Measurements from ENCODE around the gene RAB9A. TPM values are rescaled to one million over a fixed set of nuclear protein-coding genes. Genes with fewer than 3 reads are reported as not detected.
A peak's percentile ranks its signal among the peaks of the same experiment; 100 is the strongest.

The RAB9A gene
- polyA plus RNA-seq, 2 donors: 23.8 to 24.7 TPM

DNA sequence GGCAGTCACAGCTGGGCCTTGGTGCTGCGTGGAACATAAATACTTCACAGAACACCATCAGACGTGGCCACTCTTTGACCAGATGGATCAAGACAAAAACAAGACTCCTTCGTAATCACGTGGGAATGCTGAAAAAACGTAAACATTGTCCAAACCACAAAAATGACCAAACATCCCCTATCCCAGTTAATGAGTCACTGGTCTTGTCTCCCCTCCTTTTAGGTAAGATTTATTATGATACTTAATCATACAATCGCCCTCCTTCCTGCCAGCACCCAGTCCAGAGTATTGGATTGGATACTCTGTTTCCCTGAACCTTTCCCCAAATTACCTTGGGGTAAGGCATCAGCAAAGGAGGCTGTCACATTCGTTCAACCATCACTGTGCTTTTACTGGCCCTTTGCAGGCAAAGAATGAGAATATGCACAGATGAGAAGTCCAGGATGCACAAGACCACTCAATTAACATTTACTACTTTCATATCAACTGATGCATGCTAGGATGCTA, 36.6 kb upstream of the RAB9A start:
- 29 to 38% methylated on average over 7 of the region's 7 CpGs for WGBS, 2 donors
- no peaks in the 10 kb centered on the region for H3K27me3 ChIP-seq (ENCODE audit: control insufficient read depth in 1 of 2, insufficient read depth in 2 of 2, low read length in 2 of 2)
- no peaks in the 10 kb centered on the region for H3K4me1 ChIP-seq (ENCODE audit: control insufficient read depth in 2 of 2, insufficient read depth in 2 of 2, low read length in 1 of 2)
- H3K27ac ChIP-seq (ENCODE audit: low read depth in 2 of 2, low read length in 1 of 2): peak overlapping the region; percentile 65 to 69
- no peaks in the 10 kb centered on the region for H3K36me3 ChIP-seq (ENCODE audit: control insufficient read depth in 2 of 2, insufficient read depth in 2 of 2, low read length in 1 of 2)
- H3K9me3 ChIP-seq (ENCODE audit: control insufficient read depth in 2 of 2, insufficient read depth in 1 of 2, low read depth in 1 of 2, low read length in 1 of 2): peaks cover 0 to 2% of the 10 kb centered on the region in 2 donors
- H3K4me3 ChIP-seq (ENCODE audit: low read depth in 1 of 2, low read length in 2 of 2): peak overlapping the region in 1 of 2 donors; percentile 60

DNA sequence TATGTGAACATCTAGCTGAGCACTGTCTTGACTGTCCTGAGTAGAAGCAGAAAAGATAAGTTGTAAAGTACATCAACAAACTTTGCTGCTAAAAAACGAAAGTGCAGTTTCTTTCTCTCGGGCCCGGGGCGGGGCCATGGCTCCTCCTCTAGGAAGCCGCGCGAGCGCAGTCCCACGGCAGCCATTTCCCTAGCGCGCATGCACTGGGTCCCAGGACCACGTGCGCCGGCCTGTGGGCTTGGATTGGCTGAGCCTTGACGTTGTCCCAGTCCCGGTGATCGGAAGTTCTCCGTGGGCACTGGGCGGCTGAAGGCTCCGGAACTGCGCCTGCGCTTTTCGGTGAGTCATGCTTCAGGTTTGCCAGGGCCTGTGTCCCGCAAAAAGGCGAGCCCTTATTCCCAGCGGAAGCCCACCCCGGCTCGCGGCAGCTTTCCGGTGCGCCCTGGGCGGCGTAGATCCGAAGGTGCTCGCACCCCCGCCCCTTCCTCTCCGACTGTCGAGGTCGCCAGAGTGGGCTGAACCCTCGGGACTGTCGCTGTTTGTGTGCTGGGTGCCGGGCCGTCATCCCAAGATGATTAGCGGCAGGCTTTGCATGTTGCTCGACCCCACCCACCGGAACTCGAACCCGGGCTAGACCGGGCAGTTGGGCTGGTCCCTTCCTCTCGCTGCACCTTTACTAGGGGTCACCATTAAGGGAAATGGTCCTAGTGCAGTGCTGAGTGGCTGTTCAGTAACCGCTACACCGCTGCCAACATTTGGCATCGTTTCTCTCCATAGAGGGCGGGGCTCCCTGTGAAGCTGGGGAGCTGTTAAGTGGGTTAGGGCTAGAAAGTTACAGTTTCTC, 35.9 kb upstream of the RAB9A start, which contains the start of gene TCEANC:
TCEANC (plus strand) TSS at position 292 of the 844 bp plus-strand sequence. CDS start 9,368 bp downstream, outside the sequence.
- no peaks in the 10 kb centered on the region for H3K36me3 ChIP-seq (ENCODE audit: control insufficient read depth in 2 of 2, insufficient read depth in 2 of 2, low read length in 1 of 2)
- H3K4me3 ChIP-seq (ENCODE audit: low read depth in 1 of 2, low read length in 2 of 2): peak within 1 kb of the TSS; percentile 60 to 74
- no peaks in the 10 kb centered on the region for H3K4me1 ChIP-seq (ENCODE audit: control insufficient read depth in 2 of 2, insufficient read depth in 2 of 2, low read length in 1 of 2)
- H3K27ac ChIP-seq (ENCODE audit: low read depth in 2 of 2, low read length in 1 of 2): peak within 1 kb of the TSS; percentile 96 to 97
- 0 to 5% methylated on average over 49 to 54 of the region's 54 CpGs for WGBS, 2 donors
- no peaks in the 10 kb centered on the region for H3K27me3 ChIP-seq (ENCODE audit: control insufficient read depth in 1 of 2, insufficient read depth in 2 of 2, low read length in 2 of 2)
- H3K9me3 ChIP-seq (ENCODE audit: control insufficient read depth in 2 of 2, insufficient read depth in 1 of 2, low read depth in 1 of 2, low read length in 1 of 2): peaks cover 0 to 2% of the 10 kb centered on the region in 2 donors

DNA sequence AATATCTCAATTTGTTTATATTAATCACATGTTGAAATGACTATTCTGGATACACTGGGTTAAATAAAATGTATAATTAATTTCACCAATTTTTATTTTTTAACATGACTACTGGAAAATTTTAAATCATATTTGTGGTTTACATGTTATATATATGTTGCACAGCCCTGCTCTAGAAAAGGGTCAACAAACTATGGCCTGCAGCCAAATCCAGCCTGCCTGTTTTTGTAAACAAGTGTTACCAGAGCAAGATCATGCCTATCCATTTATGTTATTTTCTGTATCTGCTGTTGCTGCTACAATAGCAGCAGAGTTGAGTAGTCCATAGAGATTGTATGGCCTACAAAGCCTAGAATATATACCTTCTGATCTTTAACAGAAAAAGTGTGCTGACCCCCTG, 34.8 kb upstream of the RAB9A start:
- H3K4me1 ChIP-seq (ENCODE audit: control insufficient read depth in 2 of 2, insufficient read depth in 2 of 2, low read length in 1 of 2): no peaks in the 10 kb centered on the region
- no peak overlapping the region for H3K27ac ChIP-seq (ENCODE audit: low read depth in 2 of 2, low read length in 1 of 2)
- no peaks in the 10 kb centered on the region for H3K27me3 ChIP-seq (ENCODE audit: control insufficient read depth in 1 of 2, insufficient read depth in 2 of 2, low read length in 2 of 2)
- H3K9me3 ChIP-seq (ENCODE audit: control insufficient read depth in 2 of 2, insufficient read depth in 1 of 2, low read depth in 1 of 2, low read length in 1 of 2): peaks cover 0 to under 1% of the 10 kb centered on the region in 2 donors
- no peak overlapping the region for H3K4me3 ChIP-seq (ENCODE audit: low read depth in 1 of 2, low read length in 2 of 2)
- H3K36me3 ChIP-seq (ENCODE audit: control insufficient read depth in 2 of 2, insufficient read depth in 2 of 2, low read length in 1 of 2): no peaks in the 10 kb centered on the region

GRCh38 chrX:13655674-13656073, 33.3 kb upstream of the RAB9A start:
- no peaks in the 10 kb centered on the region for H3K9me3 ChIP-seq (ENCODE audit: control insufficient read depth in 2 of 2, insufficient read depth in 1 of 2, low read depth in 1 of 2, low read length in 1 of 2)
- H3K4me1 ChIP-seq (ENCODE audit: control insufficient read depth in 2 of 2, insufficient read depth in 2 of 2, low read length in 1 of 2): no peaks in the 10 kb centered on the region
- H3K36me3 ChIP-seq (ENCODE audit: control insufficient read depth in 2 of 2, insufficient read depth in 2 of 2, low read length in 1 of 2): no peaks in the 10 kb centered on the region
- no peak overlapping the region for H3K27ac ChIP-seq (ENCODE audit: low read depth in 2 of 2, low read length in 1 of 2)
- H3K4me3 ChIP-seq (ENCODE audit: low read depth in 1 of 2, low read length in 2 of 2): no peak overlapping the region
- WGBS, 2 donors: 89 to 90% methylated on average over 3 of the region's 3 CpGs
- no peaks in the 10 kb centered on the region for H3K27me3 ChIP-seq (ENCODE audit: control insufficient read depth in 1 of 2, insufficient read depth in 2 of 2, low read length in 2 of 2)

- no peaks in the 10 kb centered on the region for H3K27me3 ChIP-seq (ENCODE audit: control insufficient read depth in 1 of 2, insufficient read depth in 2 of 2, low read length in 2 of 2)
- H3K27ac ChIP-seq (ENCODE audit: low read depth in 2 of 2, low read length in 1 of 2): no peak overlapping the region
- 7 to 8% methylated on average over 2 of the region's 2 CpGs for WGBS, 2 donors
- H3K4me3 ChIP-seq (ENCODE audit: low read depth in 1 of 2, low read length in 2 of 2): no peak overlapping the region
- no peaks in the 10 kb centered on the region for H3K4me1 ChIP-seq (ENCODE audit: control insufficient read depth in 2 of 2, insufficient read depth in 2 of 2, low read length in 1 of 2)
- no peaks in the 10 kb centered on the region for H3K36me3 ChIP-seq (ENCODE audit: control insufficient read depth in 2 of 2, insufficient read depth in 2 of 2, low read length in 1 of 2)
- no peaks in the 10 kb centered on the region for H3K9me3 ChIP-seq (ENCODE audit: control insufficient read depth in 2 of 2, insufficient read depth in 1 of 2, low read depth in 1 of 2, low read length in 1 of 2)
Measured at GRCh38 chrX:13658602-13659001, 30.3 kb upstream of the RAB9A start.

GRCh38 chrX:13659063-13659462, 29.9 kb upstream of the RAB9A start:
- Histone ChIP-seq H3K36me3 (ENCODE audit: control insufficient read depth in 2 of 2, insufficient read depth in 2 of 2, low read length in 1 of 2) (no peaks in the 10 kb centered on the region), H3K4me3 (ENCODE audit: low read depth in 1 of 2, low read length in 2 of 2) (no peak overlapping the region), H3K27ac (ENCODE audit: low read depth in 2 of 2, low read length in 1 of 2) (no peak overlapping the region), H3K4me1 (ENCODE audit: control insufficient read depth in 2 of 2, insufficient read depth in 2 of 2, low read length in 1 of 2) (no peaks in the 10 kb centered on the region), H3K9me3 (ENCODE audit: control insufficient read depth in 2 of 2, insufficient read depth in 1 of 2, low read depth in 1 of 2, low read length in 1 of 2) (no peaks in the 10 kb centered on the region), H3K27me3 (ENCODE audit: control insufficient read depth in 1 of 2, insufficient read depth in 2 of 2, low read length in 2 of 2) (no peaks in the 10 kb centered on the region)
- WGBS, 2 donors: 39 to 43% methylated on average over 6 of the region's 6 CpGs

GRCh38 chrX:13661735-13662288, 27.1 kb upstream of the RAB9A start:
- Histone ChIP-seq H3K27me3 (ENCODE audit: control insufficient read depth in 1 of 2, insufficient read depth in 2 of 2, low read length in 2 of 2) (no peaks in the 10 kb centered on the region), H3K4me1 (ENCODE audit: control insufficient read depth in 2 of 2, insufficient read depth in 2 of 2, low read length in 1 of 2) (no peaks in the 10 kb centered on the region), H3K36me3 (ENCODE audit: control insufficient read depth in 2 of 2, insufficient read depth in 2 of 2, low read length in 1 of 2) (no peaks in the 10 kb centered on the region), H3K27ac (ENCODE audit: low read depth in 2 of 2, low read length in 1 of 2) (no peak overlapping the region), H3K9me3 (ENCODE audit: control insufficient read depth in 2 of 2, insufficient read depth in 1 of 2, low read depth in 1 of 2, low read length in 1 of 2) (no peaks in the 10 kb centered on the region), H3K4me3 (ENCODE audit: low read depth in 1 of 2, low read length in 2 of 2) (no peak overlapping the region)
- WGBS, 2 donors: 83 to 88% methylated on average over 6 of the region's 6 CpGs

DNA sequence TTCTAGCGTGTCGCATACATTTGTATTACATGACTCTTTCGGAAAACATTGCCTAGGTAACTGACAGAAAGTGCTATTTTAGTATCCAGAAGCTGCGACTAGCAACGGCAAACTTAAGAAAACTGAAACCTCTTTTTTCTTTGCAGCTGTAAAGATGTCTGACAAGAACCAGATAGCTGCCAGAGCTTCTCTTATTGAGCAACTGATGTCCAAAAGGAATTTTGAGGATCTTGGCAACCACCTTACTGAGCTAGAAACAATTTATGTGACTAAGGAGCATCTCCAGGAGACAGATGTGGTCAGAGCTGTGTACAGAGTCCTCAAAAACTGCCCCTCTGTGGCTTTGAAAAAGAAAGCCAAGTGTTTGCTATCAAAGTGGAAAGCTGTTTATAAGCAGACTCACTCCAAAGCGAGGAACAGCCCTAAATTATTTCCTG, 26.6 kb upstream of the RAB9A start:
- Histone ChIP-seq H3K27me3 (ENCODE audit: control insufficient read depth in 1 of 2, insufficient read depth in 2 of 2, low read length in 2 of 2) (no peaks in the 10 kb centered on the region), H3K27ac (ENCODE audit: low read depth in 2 of 2, low read length in 1 of 2) (no peak overlapping the region), H3K4me3 (ENCODE audit: low read depth in 1 of 2, low read length in 2 of 2) (no peak overlapping the region), H3K4me1 (ENCODE audit: control insufficient read depth in 2 of 2, insufficient read depth in 2 of 2, low read length in 1 of 2) (no peaks in the 10 kb centered on the region), H3K36me3 (ENCODE audit: control insufficient read depth in 2 of 2, insufficient read depth in 2 of 2, low read length in 1 of 2) (no peaks in the 10 kb centered on the region), H3K9me3 (ENCODE audit: control insufficient read depth in 2 of 2, insufficient read depth in 1 of 2, low read depth in 1 of 2, low read length in 1 of 2) (no peaks in the 10 kb centered on the region)
- WGBS, 2 donors: 71 to 74% methylated on average over 6 of the region's 6 CpGs

GRCh38 chrX:13664020-13664419, 24.9 kb upstream of the RAB9A start:
- Histone ChIP-seq H3K27ac (ENCODE audit: low read depth in 2 of 2, low read length in 1 of 2) (no peak overlapping the region), H3K27me3 (ENCODE audit: control insufficient read depth in 1 of 2, insufficient read depth in 2 of 2, low read length in 2 of 2) (no peaks in the 10 kb centered on the region), H3K36me3 (ENCODE audit: control insufficient read depth in 2 of 2, insufficient read depth in 2 of 2, low read length in 1 of 2) (no peaks in the 10 kb centered on the region), H3K4me1 (ENCODE audit: control insufficient read depth in 2 of 2, insufficient read depth in 2 of 2, low read length in 1 of 2) (no peaks in the 10 kb centered on the region), H3K4me3 (ENCODE audit: low read depth in 1 of 2, low read length in 2 of 2) (no peak overlapping the region), H3K9me3 (ENCODE audit: control insufficient read depth in 2 of 2, insufficient read depth in 1 of 2, low read depth in 1 of 2, low read length in 1 of 2) (no peaks in the 10 kb centered on the region)
- WGBS, 2 donors: 61 to 76% methylated on average over 3 of the region's 3 CpGs
